ENCODE data around the gene ZC3H7B. TPM values are rescaled to one million over a fixed set of nuclear protein-coding genes. Genes with fewer than 3 reads are reported as not detected.

Gene ZC3H7B
- total RNA-seq, 1 donor from 2014 or later: 68.4 TPM

DNA sequence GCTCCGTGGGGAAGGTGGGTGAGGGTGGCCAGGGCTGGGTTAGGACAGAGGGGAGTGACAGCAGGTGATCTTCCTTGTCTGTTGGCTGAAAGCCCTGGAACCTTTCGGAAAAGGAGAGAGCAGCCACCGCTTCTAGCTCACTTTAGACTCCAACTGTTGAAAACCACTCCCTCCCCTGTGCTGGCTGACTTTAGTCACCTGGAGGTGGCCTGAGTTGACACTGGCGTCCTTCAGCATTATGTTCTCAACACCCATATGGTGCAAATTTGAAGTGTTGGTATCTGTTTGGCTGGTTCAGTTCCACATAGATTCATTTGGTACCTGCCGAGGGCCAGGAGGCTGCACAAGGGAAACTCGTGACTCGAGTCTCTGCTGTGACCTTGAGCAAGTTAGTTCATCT lies 28.8 kb downstream of the ZC3H7B start:
- no peak for DNase-seq

DNA sequence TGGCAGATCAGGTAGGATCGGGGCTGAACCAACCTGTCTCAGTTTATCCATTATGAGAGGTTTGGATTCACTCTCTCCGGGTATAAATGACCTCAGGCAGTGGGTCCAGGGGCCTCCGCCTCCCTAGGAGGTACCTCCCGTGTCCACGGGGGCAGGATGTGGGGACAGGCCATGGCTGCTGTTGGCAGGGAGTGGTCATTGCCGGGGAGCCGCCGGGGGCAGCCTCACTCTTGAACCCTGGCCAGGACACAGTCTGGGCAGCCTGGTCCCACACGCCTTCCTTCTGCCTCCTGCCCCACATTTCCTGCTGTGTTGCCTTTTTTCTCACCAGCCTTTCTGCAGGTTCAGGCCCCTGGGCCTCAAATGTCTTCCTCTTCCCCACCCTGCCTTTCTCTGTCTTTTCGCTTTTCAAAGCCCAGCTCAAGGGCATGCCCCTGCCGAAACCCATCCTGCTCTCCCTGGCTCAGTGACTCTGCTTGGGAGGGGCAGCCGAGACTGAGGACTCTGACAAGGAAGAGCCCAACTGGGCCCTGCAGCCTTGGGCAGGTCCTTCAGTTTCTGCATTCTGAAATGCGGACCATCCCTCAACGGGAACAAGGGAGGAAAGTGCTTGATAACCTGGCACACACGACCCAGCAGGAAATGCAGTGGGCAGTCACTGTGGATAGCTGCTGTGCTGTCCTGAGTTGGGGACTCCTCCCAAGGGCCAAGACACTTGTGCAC lies 31.1 kb downstream of the ZC3H7B start:
- no peak for DNase-seq

DNA sequence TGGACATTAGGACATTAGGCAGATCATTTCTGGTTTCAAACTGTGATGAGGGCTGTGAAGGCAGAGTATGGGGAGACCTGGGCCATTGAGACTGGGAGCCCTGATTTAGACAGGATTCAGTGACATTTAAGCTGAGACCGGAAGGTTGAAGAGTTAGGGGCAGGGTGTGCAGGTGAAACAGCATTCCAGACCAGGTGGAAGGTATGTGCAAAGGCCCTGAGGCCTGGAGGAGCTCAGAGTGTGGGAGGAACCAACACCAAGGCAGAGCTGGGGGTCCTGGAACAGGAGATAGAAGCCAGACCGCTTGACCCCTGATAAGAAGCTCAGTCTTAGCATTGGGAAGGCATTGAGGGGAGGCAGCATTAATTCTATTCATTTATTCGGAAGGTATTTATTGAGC lies 32.5 kb downstream of the ZC3H7B start:
- no peak for DNase-seq

DNA sequence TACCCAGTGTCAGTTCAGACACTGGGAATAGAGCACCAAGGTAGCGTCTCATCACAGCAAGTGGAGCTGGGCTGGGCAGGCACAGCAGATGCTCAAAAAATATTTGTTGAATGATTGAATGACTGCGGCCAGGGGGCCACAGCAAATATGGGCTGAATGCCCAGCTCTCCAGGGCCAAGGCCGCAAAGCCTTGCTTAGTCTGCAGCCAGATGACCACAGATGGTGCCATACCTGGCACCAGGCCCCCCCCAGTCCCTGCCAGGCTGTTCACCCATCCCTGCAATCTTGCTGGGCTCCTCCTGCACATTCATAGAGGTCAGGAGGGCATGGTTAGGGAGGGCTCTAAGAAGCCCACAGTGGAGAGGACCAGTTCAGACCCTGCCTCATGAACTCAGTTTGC lies 32.9 kb downstream of the ZC3H7B start:
- no peak for DNase-seq

DNA sequence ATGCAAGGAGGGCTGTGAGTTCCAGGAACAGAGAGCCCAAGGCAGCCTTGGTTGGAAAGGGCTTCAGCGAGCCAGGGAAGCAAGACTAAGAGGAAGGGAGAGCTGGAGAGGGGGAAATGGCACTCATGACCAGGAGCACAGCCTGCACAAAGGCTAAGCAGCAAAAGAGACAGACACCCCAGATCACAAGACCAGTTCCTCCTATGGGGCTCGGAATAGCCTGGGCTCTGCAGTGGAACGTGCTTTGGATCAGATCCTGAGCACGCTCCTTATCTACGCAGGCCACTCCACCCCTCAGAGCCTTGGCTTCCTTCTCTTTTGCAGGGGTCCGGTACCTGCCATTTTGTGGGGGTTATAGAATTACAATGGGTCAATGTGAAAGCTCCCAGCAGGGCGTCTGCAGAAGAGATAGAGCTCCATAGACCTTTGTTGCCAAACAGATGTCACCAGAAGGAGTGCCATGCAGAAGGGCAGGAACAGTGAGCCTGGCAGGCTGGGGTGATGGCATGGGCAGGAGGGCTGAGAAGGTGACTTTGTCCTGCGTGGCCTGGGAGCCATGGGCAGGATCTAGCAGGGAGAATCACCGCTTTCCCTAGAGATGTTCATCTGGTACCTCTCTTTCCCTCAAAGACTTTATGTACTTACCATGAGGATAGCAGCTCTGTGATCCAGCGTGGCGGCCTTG lies 33.8 kb downstream of the ZC3H7B start:
- no peak for DNase-seq

- no peak for DNase-seq
These were observed 37.4 kb downstream of the ZC3H7B start for GRCh38 chr22:41338614-41339212.

DNA sequence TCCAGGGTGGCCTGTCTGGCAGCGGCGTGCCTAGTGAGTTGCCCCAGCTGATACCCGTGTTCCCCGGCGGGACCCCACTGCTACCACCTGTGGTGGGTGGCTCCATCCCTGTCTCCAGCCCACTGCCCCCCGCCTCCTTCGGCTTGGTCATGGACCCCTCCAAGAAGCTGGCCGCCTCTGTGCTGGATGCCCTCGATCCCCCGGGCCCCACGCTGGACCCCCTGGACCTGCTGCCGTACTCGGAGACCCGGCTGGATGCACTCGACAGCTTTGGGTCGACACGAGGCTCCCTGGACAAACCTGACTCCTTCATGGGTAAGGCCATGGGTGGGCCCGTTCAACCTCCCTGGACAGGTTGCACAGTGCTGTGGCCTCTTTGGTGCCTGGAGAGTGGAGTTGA lies 38.5 kb downstream of the ZC3H7B start:
- DNase-seq: no peak

DNA sequence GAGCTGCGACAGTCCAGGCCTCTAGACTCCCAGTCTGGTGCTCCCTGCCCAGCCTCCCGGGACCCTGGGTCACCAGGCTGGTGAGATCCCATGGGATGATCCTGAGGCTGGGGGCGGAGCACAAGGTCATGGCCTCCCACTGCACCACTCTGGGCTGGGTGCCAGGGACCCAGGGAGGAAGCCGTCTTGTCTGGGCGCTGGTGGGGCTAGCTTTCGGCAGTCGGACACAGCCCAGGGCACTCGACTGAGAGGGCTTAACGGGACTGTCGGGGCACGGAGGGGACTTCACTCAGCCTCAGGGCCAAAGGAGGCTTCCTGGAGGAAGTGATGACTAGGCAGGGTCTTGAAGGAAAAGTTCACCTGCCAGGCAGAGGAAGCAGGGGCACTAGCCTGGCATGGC lies 39.0 kb downstream of the ZC3H7B start:
- peak; percentile 33 for DNase-seq

DNA sequence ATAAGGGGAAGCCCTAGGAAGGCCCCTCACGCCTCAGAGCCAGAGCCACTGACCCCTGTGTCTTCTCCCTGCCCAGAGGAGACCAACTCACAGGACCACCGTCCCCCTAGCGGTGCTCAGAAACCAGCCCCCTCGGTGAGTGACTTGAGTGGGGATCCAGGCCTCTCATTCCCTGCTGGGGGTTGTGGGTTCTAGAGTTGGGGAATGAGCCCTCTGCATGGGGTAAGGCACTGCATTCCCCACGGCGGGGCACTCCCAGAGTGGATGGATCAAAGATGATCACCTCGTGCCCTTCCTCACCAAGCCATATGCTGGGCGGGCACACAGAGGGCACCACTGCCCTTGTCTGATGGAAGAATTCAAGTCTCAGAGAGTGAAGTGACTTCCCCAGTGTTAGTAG lies 39.7 kb downstream of the ZC3H7B start:
- no peak for DNase-seq

DNA sequence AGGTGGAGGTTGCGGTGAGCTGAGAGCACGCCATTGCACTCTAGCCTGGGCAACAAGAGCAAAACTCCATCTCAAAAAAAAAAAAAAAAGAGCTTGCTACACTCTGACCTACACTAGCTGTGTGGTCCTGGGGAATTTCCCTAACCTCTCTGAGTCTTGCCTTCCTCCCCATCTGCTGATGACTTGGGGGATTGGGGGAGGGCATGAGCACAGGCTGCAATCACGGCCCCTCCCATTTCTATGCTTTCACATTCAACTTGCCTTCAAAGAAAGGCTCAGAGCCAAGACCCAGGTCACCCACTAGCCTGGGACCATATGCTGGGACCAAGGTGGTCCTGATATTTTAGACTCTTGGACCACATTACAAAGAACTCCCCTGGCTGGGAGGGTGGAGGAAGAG lies 40.7 kb downstream of the ZC3H7B start:
- DNase-seq: no peak

DNA sequence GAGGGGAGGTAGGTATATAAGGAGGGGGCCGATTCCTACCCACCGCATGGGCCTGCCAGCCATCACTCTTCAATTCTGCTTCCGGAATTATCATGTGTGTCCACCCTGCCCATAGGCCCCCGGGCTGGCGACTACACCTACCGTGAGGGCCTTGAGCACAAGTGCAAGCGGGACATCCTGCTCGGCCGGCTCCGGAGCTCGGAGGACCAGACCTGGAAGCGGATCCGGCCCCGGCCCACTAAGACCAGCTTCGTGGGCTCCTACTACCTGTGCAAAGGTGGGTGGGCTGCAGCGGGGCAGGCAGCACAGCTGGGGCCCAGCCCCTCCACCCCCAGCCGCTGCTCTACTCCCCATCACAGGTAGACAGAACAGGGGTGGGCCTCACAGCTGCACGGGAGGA lies 42.0 kb downstream of the ZC3H7B start:
- no peak for DNase-seq

GRCh38 chr22:41343717-41344116 lies 42.4 kb downstream of the ZC3H7B start:
- DNase-seq: no peak

DNA sequence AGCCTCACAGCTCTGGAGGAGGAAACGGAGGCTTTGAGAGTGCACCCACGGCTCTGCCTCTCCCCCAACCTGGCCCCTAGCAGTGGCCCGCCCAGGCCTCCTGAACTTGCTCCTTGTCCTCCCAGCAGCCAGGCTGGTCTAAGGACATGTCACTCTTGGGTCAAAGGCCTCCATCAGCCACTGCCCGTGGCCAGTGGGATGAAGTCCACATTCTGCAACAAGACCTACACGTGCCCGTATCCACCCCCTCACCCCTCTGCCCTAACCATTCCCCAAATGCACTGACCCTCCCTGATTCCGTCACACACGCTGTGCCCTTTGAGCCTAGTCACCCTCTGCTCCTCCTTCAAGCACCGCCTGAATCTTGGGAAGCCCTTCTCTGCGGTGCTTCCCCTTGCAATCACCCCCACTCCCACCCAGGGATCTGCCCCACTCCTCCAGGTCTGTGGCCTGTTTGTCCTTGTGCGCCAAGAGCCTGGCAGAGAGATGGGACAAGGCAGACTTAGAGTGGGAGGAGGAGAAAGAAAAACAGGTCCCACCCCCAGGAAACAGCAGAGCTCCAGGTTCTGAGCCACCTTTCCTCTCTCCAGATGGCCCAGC lies 43.0 kb downstream of the ZC3H7B start:
- DNase-seq: no peak

DNA sequence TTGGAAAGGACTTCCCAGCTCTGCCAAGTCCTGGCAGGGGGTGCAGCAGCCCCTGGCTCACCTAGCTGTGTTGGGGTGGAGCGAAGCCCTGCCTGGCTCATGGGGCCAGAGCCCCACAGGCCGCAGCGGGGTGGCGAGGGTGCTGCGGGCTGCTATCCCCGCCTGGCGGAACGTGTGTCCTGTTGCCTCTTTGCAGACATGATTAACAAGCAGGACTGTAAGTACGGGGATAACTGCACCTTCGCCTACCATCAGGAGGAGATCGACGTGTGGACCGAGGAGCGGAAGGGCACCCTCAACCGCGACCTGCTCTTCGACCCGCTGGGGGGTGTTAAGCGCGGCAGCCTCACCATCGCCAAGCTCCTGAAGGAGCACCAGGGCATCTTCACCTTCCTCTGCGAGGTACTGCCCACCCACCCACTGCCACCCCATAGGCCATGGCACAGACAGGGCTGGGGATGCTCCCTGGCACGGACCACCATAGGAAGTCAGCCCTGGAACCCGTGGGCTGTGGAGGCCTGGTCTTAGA lies 44.5 kb downstream of the ZC3H7B start:
- DNase-seq: no peak

DNA sequence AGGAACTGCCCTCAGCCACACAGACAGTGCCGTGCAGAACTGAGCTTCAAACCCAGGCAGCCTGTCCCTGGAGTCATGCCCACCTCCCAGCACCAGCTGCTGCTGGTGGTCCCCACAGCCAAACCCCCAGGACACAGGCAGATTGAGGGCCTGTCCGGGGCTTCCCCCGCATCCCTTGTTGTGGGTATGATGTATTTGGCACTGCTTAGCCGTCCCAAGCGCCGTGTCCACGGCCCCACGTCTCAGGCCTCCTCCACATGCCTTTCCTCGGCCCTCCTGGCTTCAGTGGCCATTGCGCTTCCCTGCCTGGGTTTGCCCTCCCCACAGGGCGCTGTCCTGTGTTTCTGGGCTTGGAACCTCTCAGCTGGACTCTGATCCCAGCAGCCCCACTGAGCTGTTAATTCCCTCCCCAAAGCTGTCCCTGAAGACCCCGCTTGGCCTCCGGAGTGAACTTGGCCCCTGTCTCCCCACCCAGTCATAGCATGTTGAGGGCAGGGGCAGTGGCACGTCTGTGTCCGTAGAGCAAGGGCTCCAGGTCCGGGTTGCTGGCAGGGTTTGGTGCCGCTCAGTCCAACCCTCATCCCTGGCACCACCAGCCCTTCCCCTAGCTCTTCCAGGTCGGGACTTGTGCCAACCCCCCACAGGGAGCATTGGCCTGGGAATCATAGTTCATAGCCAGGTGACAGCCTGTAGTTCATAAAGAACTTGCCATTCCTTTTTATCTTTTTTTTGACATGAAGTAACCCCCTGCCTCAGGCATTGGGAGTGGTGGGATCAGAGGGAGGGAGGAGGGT lies 45.9 kb downstream of the ZC3H7B start:
- no peak for DNase-seq

DNA sequence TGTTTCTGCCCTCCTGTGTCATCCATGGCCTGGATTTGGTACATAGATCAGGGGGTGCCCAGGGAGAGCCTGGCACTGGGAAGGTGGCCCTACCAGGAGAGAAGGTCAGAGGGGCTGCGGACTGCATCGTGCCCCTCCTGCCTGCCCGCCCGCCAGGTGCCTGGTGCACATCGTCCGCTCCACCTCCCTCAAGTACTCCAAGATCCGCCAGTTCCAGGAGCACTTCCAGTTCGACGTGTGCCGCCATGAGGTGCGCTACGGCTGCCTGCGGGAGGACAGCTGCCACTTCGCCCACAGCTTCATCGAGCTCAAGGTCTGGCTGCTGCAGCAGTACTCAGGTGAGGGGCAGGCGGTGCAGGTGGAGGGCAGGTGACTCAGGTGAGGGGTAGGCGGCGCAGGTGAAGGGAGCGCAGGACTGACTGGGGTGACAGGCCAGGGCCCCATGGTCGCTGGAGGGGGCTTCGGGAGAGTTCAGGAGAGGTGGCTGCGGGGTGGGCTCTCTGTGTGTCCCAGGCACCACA lies 47.7 kb downstream of the ZC3H7B start:
- DNase-seq: no peak

DNA sequence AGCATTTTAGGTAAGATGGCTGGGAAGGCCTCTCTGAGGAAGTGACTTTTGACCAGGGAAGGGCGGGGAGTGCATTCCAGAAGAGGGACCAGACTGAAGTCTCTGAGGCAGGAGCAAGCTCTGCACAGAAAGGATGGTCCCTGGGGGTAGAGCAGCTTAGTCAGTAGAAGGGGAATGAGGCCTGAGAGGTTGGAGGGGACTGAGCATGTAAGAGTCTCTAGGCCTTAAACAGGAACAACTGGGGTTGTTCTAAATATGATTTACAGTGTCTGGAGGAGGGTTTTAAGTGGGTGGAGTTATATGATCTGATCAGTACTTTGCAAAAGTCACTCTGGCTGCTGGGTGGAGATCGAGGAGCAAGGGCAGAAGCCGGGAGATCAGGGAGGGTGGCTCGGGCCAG lies 48.8 kb downstream of the ZC3H7B start:
- DNase-seq: no peak

- DNase-seq: no peak
These were observed 49.7 kb downstream of the ZC3H7B start for GRCh38 chr22:41351011-41351410.

DNA sequence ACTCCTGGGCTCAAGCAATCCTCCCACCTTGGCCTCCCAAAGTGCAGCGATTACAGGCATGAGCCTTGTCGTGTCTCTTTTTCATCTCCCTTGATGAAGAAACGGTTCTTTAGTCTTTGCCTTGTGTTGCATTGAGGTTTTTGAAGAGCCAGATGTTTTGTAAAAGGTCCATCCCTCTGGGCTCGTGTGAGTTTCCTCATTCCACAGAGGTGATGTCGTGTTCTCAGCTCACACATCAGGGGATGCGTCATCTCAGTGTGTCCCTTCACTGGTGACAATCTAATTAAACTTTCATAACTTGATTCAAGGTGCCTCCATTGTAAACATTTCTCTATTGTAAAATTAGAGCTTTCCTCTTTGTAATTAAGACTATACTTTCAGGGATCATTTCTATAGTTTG lies 50.7 kb downstream of the ZC3H7B start:
- peak; percentile 22 for DNase-seq

DNA sequence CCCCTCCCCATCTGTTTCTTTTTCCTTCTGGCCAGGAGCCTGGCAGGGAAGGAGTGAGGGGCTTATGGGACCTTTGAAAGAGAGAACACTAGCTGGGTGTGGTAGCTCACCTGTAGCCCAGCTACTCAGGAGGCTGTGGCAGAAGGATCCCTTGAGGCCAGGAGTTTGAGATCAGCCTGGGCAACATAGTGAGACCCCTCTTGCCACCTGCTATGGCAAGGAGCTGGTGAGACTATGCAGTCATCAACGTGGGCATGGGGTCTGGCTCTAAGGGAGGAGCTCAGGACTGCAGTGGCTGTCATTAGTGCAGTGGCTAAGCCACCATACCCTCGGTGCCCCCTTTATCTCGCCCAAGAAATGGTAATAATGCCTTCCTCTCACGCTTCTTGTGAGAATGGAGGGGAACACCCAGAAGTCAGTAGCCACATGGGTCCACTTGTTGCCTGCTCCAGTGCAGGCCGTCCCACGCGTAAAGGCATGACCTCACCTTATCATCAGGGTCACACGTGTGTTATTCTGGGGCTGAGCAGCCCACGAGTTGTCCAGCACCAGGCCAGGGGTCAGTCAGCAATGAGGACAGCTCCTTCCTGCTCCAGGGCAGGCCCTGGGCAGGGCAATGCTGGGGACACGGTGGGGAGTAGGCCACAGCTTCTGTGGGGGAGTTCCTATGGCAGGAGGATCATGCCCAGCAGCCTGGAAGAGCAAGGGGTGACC lies 52.7 kb downstream of the ZC3H7B start:
- no peak for DNase-seq

GRCh38 chr22:41354979-41355378 lies 53.7 kb downstream of the ZC3H7B start:
- DNase-seq: no peak

DNA sequence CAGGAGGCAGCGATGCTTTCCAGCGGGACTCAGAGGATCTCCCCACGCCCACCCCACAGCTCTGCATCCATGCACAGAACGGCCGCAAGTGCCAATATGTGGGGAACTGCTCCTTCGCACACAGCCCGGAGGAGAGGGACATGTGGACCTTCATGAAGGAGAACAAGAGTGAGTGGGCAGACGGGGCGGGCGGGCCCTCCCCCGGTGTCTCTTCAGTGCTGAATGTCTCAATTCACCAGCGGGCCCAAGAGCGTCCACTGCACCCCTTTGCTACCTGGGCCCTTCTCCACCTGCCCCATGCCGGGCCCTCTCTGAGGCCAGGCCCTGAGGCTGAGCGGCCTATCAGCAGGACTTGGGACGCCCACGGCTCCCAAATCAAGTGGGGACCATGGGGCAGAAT lies 54.6 kb downstream of the ZC3H7B start:
- DNase-seq: no peak
